Suprapubic skin (tissue), 4 donors: ENCODE data around the gene RASA3. TPM values are rescaled to one million over a fixed set of nuclear protein-coding genes. Genes with fewer than 3 reads are reported as not detected.

Experiments used
- DNase-seq, 2 donors: peaks; one replicate each; pipeline ENCODE4 v3.0.0-alpha.2; 2019; ENCODE audit warnings: low spot score in 2 of 2
- H3K27ac ChIP-seq: fragments of 200-600 bp; sonication (generic); one replicate; pipeline ENCODE4 v1.5.1; 2019
- H3K27me3 ChIP-seq: fragments of 200-600 bp; sonication (generic); one replicate; pipeline ENCODE4 v1.5.1; 2019
- H3K36me3 ChIP-seq: fragments of 200-600 bp; sonication (generic); one replicate; pipeline ENCODE4 v1.5.1; 2019
- H3K4me1 ChIP-seq: fragments of 200-600 bp; sonication (generic); one replicate; pipeline ENCODE4 v1.5.1; 2019
- H3K4me3 ChIP-seq: fragments of 200-600 bp; sonication (generic); one replicate; pipeline ENCODE4 v1.5.1; 2019; ENCODE audit warnings: mild to moderate bottlenecking
- H3K9me3 ChIP-seq: fragments of 200-600 bp; sonication (generic); one replicate; pipeline ENCODE4 v1.5.1; 2019
- CTCF ChIP-seq, 2 donors: fragments of 200-600 bp in 1 of 2; fragments of 450-650 bp in 1 of 2; sonication (generic) in 1 of 2; IDR thresholded peaks; one replicate each; pipeline ENCODE4 v1.5.1; 2016 to 2019; ENCODE audit warnings: antibody characterized with exemption in 2 of 2, mild to moderate bottlenecking in 1 of 2, moderate library complexity in 1 of 2
- EP300 ChIP-seq: sonication (generic); formaldehyde crosslinking; IDR thresholded peaks from one replicate; pipeline ENCODE4 v1.6.1; 2017; ENCODE audit warnings: antibody characterized with exemption
- POLR2A ChIP-seq, 2 donors: fragments of 450-650 bp; IDR thresholded peaks; one replicate each; pipeline ENCODE4 v1.6.1; 2017; ENCODE audit warnings: antibody characterized with exemption in 2 of 2, mild to moderate bottlenecking in 2 of 2, moderate library complexity in 2 of 2
- POLR2AphosphoS5 ChIP-seq, 3 donors: sonication (generic); formaldehyde crosslinking; IDR thresholded peaks; one replicate each; pipeline ENCODE4 v1.6.1; 2017; ENCODE audit warnings: antibody characterized with exemption in 3 of 3
- WGBS: methylation state at CpG from one replicate; pipeline ENCODE4 v1.1.5; 2018; 5-methylcytosine and 5-hydroxymethylcytosine counted together
- total RNA-seq, 4 donors: library from RNA; depleted of rRNA; stranded (reverse); fragments of >200 nt; gene quantifications; one replicate each; pipeline ENCODE4 v1.1.0, GENCODE V29; 2016

The RASA3 gene
- total RNA-seq, 4 donors from 2014 or later: 15.3 to 37.1 (median 16.4) TPM

GRCh38 chr13:113997845-113998751, 134.3 kb downstream of the RASA3 start:
- WGBS: 65% methylated on average over 17 of the region's 29 CpGs

DNA sequence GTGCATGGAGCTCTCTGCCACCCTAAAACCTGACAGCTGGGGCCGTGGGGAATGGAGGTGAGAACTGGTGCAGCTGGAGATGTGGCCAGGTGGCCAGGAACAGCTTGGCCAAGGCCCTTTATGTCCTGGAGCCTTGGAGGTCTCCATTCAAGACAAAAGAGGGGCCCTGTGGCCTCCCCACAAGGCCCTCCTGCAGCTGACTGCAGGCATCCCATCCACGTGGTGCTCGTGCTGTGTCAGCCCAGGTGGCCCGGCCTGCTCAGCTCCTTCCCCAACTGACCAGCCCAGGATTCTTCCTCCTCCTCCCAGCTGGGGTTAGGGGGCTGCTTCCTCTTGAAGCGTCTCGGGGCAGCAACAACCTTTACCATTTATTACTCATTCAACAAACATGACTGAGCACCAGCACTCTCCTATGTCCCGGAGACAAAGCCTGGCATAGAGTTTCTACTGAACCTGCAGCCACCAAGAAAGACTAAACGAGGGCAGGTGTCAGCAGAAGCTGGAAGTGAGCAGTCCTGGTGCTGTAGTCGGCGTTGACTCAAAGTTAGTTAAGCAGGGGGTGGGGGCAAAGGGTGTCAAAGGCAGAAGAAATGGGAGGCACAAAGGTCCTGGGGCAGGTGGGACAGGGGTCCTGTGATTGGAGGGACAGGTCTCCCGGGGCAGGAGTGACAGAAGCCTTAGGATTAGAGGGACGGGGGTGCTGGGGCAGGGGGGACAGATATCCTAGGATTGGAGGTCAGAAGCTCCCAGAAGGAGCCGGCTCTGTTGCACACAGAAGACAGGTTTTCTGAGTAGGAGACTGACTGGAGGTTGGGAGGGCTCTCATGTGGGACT, 135.3 kb downstream of the RASA3 start:
- Histone ChIP-seq H3K9me3 (no peaks in the 10 kb centered on the region), H3K4me3 (no peak overlapping the region), H3K4me1 (peaks cover 16% of the 10 kb centered on the region), H3K36me3 (peaks cover 22% of the 10 kb centered on the region), H3K27me3 (no peaks in the 10 kb centered on the region), H3K27ac (no peak overlapping the region)
- 90% methylated on average over 13 of the region's 13 CpGs for WGBS
- TF ChIP-seq POLR2AphosphoS5 (IDR thresholded peaks at IDR 0.05) (no peak), POLR2A (IDR thresholded peaks at IDR 0.05) (no peak), EP300 (no peak), CTCF (IDR thresholded peaks at IDR 0.05) (no peak)
- DNase-seq: peak; percentile 50 to 74

More at GRCh38 chr13:113997845-113998751, 134.3 kb downstream of the RASA3 start:
- H3K4me3 ChIP-seq: no peak overlapping the region
- no peak for TF ChIP-seq POLR2A (IDR thresholded peaks at IDR 0.05)
- peak in 2 of 3 donors; percentile 5 to 7 for TF ChIP-seq POLR2AphosphoS5 (IDR thresholded peaks at IDR 0.05)
- peak overlapping the region; percentile 48 for H3K27ac ChIP-seq
- peak; percentile 81 to 90 for DNase-seq
- peaks cover 16% of the 10 kb centered on the region for H3K4me1 ChIP-seq
- peaks cover 26% of the 10 kb centered on the region for H3K36me3 ChIP-seq
- H3K9me3 ChIP-seq: no peaks in the 10 kb centered on the region
- H3K27me3 ChIP-seq: no peaks in the 10 kb centered on the region

DNA sequence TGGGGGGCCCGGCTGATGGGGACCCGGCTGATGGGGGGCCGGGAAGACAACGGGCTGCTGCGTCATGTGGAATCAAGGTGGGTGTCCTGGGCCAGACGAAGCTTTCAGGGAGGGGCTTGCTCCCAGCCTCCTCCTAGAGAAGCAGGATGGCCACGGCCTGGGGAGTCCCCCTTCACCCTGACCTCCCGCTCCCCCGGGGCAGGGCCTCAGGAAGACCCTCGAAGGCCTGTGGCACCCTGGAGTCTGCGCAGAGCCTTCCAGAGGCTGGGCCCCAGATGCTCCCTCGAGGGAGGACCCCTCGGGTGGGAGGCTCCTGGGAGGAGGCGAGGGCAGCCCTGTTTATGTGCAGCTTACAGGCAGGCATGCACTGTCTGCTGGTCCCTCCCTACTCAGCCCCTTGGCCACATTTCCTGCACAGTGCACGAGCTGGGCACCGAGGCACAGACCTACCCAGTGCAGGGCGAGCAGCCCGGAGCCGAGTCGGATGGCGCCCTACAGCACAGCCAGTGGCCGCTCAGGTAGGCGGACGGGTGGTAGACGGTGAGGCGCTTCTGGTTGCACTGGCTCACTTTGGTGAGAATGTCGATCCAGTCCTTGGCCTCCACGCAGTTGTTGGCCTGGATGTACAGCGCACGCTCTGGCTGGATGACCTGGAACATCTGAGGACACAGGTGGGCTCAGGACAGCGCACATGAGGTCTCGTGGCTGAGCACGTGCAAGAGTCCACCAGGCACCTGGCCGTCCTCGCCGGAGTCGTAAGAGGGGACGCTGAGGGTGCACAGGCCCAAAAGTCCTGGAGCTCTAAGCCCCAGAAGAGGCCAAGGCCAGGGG, 136.1 kb downstream of the RASA3 start:
- TF ChIP-seq CTCF (IDR thresholded peaks at IDR 0.05) (no peak), POLR2A (IDR thresholded peaks at IDR 0.05) (no peak), POLR2AphosphoS5 (IDR thresholded peaks at IDR 0.05) (no peak), EP300 (no peak)
- Histone ChIP-seq H3K36me3 (peaks cover 30% of the 10 kb centered on the region), H3K4me1 (peaks cover 16% of the 10 kb centered on the region), H3K27me3 (no peaks in the 10 kb centered on the region), H3K27ac (no peak overlapping the region), H3K9me3 (no peaks in the 10 kb centered on the region), H3K4me3 (no peak overlapping the region)
- peak; percentile 62 to 70 for DNase-seq
- 89% methylated on average over 14 of the region's 38 CpGs for WGBS

- TF ChIP-seq CTCF (IDR thresholded peaks at IDR 0.05) (no peak), POLR2A (IDR thresholded peaks at IDR 0.05) (no peak), POLR2AphosphoS5 (IDR thresholded peaks at IDR 0.05) (no peak), EP300 (no peak)
- H3K9me3 ChIP-seq: no peaks in the 10 kb centered on the region
- H3K27ac ChIP-seq: no peak overlapping the region
- peak; percentile 54 to 77 for DNase-seq
- no peaks in the 10 kb centered on the region for H3K27me3 ChIP-seq
- H3K4me3 ChIP-seq: no peak overlapping the region
- peaks cover 39% of the 10 kb centered on the region for H3K36me3 ChIP-seq
- peaks cover 16% of the 10 kb centered on the region for H3K4me1 ChIP-seq
- WGBS: 76% methylated on average over 5 of the region's 23 CpGs
These were observed 137.3 kb downstream of the RASA3 start for GRCh38 chr13:113995051-113995601.
